Pancreas (tissue), 10 donors: Measurements from ENCODE around the gene YWHAB. TPM values are rescaled to one million over a fixed set of nuclear protein-coding genes. Genes with fewer than 3 reads are reported as not detected.

Experiments used
- ATAC-seq, 4 donors: fragments of 200-7000 bp; cut with Tn5 transposase; one replicate each; pipeline versions ENCODE4 v1.8.0 to v1.9.1; 2020; ENCODE audit warnings: mild to moderate bottlenecking in 4 of 4, moderate library complexity in 4 of 4
- DNase-seq, 6 donors: peaks; one replicate each; pipeline ENCODE4 v3.0.0-alpha.2; 2020
- FAIRE-seq: peaks from 2 replicates; lab custom pipeline; 2012; peaks lifted over from hg19 to GRCh38; lab: Jason Lieb, UNC
- H3K27ac ChIP-seq, 4 donors: fragments of 200-600 bp; sonication (generic); 1 replicate in 3 of 4; 2 replicates in 1 of 4; pipeline versions ENCODE4 v1.5.0 to v1.8.0; 2020
- H3K27me3 ChIP-seq, 4 donors: fragments of 200-600 bp; one replicate each; pipeline ENCODE4 v1.8.0; 2021
- H3K36me3 ChIP-seq, 3 donors: fragments of 200-600 bp; sonication (generic) in 1 of 3; one replicate each; pipeline versions ENCODE4 v1.5.0 to v1.8.0; 2020 to 2021
- H3K4me1 ChIP-seq, 3 donors: fragments of 200-600 bp; one replicate each; pipeline ENCODE4 v1.8.0; 2021
- H3K4me3 ChIP-seq, 4 donors: fragments of 200-600 bp; sonication (generic) in 2 of 4; one replicate each; pipeline versions ENCODE4 v1.5.0 to v1.8.0; 2020 to 2021
- H3K9me3 ChIP-seq, 4 donors: fragments of 200-600 bp; one replicate each; pipeline ENCODE4 v1.8.0; 2021
- CTCF ChIP-seq, 4 donors: fragments of 200-600 bp; sonication (generic) in 3 of 4; IDR thresholded peaks; one replicate each; pipeline versions ENCODE4 v1.5.0 to v1.8.0; 2021; ENCODE audit warnings: antibody characterized with exemption in 4 of 4
- WGBS, 2 donors: extraction: QIAGEN DNeasy Blood & Tissue Kit; methylation state at CpG; one replicate each; pipeline ENCODE4 v1.1.7; 2013; 5-methylcytosine and 5-hydroxymethylcytosine counted together
- intact Hi-C, 3 donors: fragments of 100-400 bp; cut with DNase I; formaldehyde crosslinking; loops; one replicate each; pipeline versions ENCODE4 v1.11.1 to v1.14.2; 2022
- polyA plus RNA-seq, 2 donors: library from polyadenylated mRNA; stranded (reverse); fragments of 200-250 nt; gene quantifications; one replicate each; pipeline ENCODE4 v1.2.3, GENCODE V29; 2013
- total RNA-seq, 6 donors: library from RNA; stranded (reverse); fragmentation: NEBNext Ultra II Directional in 4 of 6; extraction: Animal tissue kit (Norgen Biotek cat#: 25700) in 4 of 6; gene quantifications; one replicate each; pipeline versions ENCODE4 v1.2.1 to v1.2.4, GENCODE V29; 2021 to 2023
- donor health status: healthy with polysubstance abuse.
- donor health status: DM: no; HTN: no; CAD: no; lungs with moderate emphysema.
- donor health status: DM: no; HTN: no; CAD: no.
- donor health status: control.
- donor health status: control.
- donor health status: Bipolar disorder and iron deficiency.
- donor health status: DM: yes; HTN: yes; CAD: no.
- donor health status: DM: no; HTN: no; CAD: no.
- donor health status: DM: no; HTN: no; CAD: no.
- donor health status: DM: yes; HTN: yes; CAD: no.

Gene YWHAB
- total and polyA plus RNA-seq, 8 donors, result 17.9 to 87.3 (median 46.2) TPM

DNA sequence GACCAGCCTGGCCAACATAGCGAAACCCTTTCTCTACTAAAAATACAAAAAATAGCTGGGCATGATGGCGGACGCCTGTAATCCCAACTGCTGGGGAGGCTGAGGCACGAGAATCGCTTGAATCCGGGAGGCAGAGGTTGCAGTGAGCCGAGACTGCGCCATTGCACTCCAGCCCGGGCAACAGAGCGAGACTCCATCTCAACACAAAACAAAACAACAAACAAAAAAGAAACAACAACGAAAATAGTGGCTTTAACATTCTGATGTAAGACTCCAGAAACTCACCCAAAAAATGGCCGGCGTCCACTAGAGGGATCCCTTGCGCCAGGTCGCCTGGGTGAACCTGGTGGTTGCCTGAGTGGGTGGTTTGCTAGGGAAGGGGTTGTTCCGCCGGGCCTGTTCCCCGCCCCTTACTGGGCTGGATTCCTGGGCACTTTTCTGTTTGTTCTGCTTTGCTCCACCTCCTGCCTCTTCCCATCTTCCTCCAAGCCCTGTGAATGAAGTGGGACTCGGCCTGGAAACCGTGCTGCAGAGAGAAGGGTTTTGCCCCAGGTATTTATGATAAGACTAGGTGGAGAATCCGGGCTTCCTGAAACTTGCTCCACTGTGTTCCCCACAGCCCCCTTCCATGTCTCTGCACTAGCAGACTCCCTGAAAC is 25.9 kb downstream of the YWHAB start:
- peak; percentile 47 to 77 (median 69) for DNase-seq
- H3K4me3 ChIP-seq, result no peak overlapping the region
- FAIRE-seq, result no peak
- peak; percentile 49 to 78 (median 68) for ATAC-seq
- H3K36me3 ChIP-seq, result peaks cover 0 to 16% (median 6%) of the 10 kb centered on the region in 3 donors
- H3K9me3 ChIP-seq, result no peaks in the 10 kb centered on the region
- peaks cover 0 to 6% (median 0%) of the 10 kb centered on the region in 3 donors for H3K4me1 ChIP-seq
- H3K27me3 ChIP-seq, result no peaks in the 10 kb centered on the region
- H3K27ac ChIP-seq, result no peak overlapping the region
- TF ChIP-seq CTCF (IDR thresholded peaks at IDR 0.05), result peak in 3 of 4 donors; percentile 20 to 28 (median 24)
- WGBS, 2 donors, result 52 to 53% methylated on average over 21 of the region's 21 CpGs
- intact Hi-C loops, result no loop called here

GRCh38 chr20:44912189-44912588 is 26.7 kb downstream of the YWHAB start:
- no peak for ATAC-seq
- intact Hi-C loops, result no loop called here
- no peak for FAIRE-seq

GRCh38 chr20:44914924-44915323 is 29.4 kb downstream of the YWHAB start:
- 58 to 78% methylated on average over 1 of the region's 1 CpG for WGBS, 2 donors

More at GRCh38 chr20:44912189-44912588, 26.7 kb downstream of the YWHAB start:
- Histone ChIP-seq H3K9me3 (no peaks in the 10 kb centered on the region), H3K36me3 (peaks cover 0 to 12% (median 6%) of the 10 kb centered on the region in 3 donors), H3K4me1 (peaks cover 0 to 6% (median 0%) of the 10 kb centered on the region in 3 donors), H3K4me3 (no peak overlapping the region), H3K27me3 (no peaks in the 10 kb centered on the region), H3K27ac (no peak overlapping the region)
- DNase-seq, result no peak
- TF ChIP-seq CTCF (IDR thresholded peaks at IDR 0.05), result no peak
- 85 to 95% methylated on average over 2 of the region's 2 CpGs for WGBS, 2 donors

GRCh38 chr20:44916586-44916985 is 31.1 kb downstream of the YWHAB start:
- FAIRE-seq (no peak), ATAC-seq (no peak), DNase-seq (no peak)
- no peak for TF ChIP-seq CTCF (IDR thresholded peaks at IDR 0.05)
- intact Hi-C loops, result no loop called here
- H3K27me3 ChIP-seq, result no peaks in the 10 kb centered on the region
- no peaks in the 10 kb centered on the region for H3K4me1 ChIP-seq
- H3K4me3 ChIP-seq, result no peak overlapping the region
- H3K36me3 ChIP-seq, result peaks cover 0 to 10% (median 6%) of the 10 kb centered on the region in 3 donors
- 92 to 94% methylated on average over 12 of the region's 12 CpGs for WGBS, 2 donors
- no peaks in the 10 kb centered on the region for H3K9me3 ChIP-seq
- no peak overlapping the region for H3K27ac ChIP-seq

More at GRCh38 chr20:44914924-44915323, 29.4 kb downstream of the YWHAB start:
- FAIRE-seq, result no peak
- no peak overlapping the region for H3K4me3 ChIP-seq
- no peak for ATAC-seq
- no peaks in the 10 kb centered on the region for H3K9me3 ChIP-seq
- no peaks in the 10 kb centered on the region for H3K4me1 ChIP-seq
- H3K27me3 ChIP-seq, result no peaks in the 10 kb centered on the region
- intact Hi-C loops, result no loop called here
- H3K27ac ChIP-seq, result no peak overlapping the region
- H3K36me3 ChIP-seq, result peaks cover 0 to 10% (median 6%) of the 10 kb centered on the region in 3 donors
- no peak for DNase-seq
- no peak for TF ChIP-seq CTCF (IDR thresholded peaks at IDR 0.05)

GRCh38 chr20:44917399-44917798 is 31.9 kb downstream of the YWHAB start:
- 92 to 95% methylated on average over 2 of the region's 2 CpGs for WGBS, 2 donors
- peaks cover 0 to 10% (median 6%) of the 10 kb centered on the region in 3 donors for H3K36me3 ChIP-seq
- no peak for TF ChIP-seq CTCF (IDR thresholded peaks at IDR 0.05)
- ATAC-seq (no peak), DNase-seq (no peak), FAIRE-seq (no peak)
- no peaks in the 10 kb centered on the region for H3K27me3 ChIP-seq
- no peaks in the 10 kb centered on the region for H3K4me1 ChIP-seq
- H3K9me3 ChIP-seq, result no peaks in the 10 kb centered on the region
- H3K4me3 ChIP-seq, result no peak overlapping the region
- H3K27ac ChIP-seq, result no peak overlapping the region
- intact Hi-C loops, result no loop called here
